ENCODE data around the gene ATP8B4. TPM values are rescaled to one million over a fixed set of nuclear protein-coding genes. Genes with fewer than 3 reads are reported as not detected.

ATP8B4 gene
- total RNA-seq, 5 donors from 2014 or later (not counting 1 experiment from before 2014, with no cell fraction given), result 0.72 to 2.4 (median 1.3) TPM

DNA sequence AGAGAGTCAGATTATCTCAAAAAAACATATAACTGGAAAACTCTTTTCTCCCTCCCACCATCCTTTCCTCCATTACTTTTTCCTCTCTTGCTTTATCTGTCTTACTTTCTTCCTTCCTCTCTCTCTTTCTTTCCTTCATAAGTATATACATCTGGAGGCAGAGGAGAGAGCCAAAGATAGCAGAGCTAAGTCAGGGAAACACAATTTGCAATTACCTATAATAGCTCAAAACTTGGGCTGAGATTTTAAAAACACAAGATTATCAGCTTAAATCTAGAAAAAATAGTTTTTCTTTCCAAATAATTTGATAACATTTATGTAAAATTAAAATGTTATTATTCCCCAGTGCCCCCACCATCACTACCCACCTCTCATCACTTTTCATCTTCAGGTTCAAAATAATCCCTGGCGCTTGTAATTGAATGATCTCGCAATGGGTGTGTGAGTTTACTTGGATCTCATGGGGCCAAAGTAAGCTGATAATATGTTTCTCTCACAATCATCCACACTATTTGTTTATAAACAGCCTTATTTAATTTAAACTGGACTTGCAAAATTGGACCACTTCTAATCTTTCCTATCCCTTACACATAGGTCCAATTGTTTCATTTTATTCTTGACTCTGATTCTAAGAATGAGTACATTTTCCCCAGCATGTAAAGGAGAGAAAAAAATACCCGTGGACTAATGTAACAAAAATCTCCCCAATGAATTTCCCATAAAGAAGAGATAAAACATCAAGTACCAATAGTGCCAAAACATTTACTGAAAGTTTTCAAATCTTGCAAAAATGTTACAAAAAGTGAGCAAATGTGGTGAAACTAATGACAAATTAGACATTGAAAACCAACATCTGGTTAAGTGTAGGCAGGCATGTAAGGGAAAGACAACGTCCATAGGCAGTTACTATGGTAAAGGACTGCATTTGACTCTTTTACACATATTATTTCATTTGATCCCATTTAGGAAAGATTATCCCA lies 261.2 kb downstream of the ATP8B4 start:
- POLR2A ChIA-PET, result interaction anchor here in 1 of 2 donors (0.6 kb wide), 1 partner anchor 1701 kb away, joined by 4 read pairs; no protein-coding TSS in a partner anchor

GRCh38 chr15:49855917-49856637 lies 263.0 kb downstream of the ATP8B4 start:
- no peaks in the 10 kb centered on the region for H3K36me3 ChIP-seq (ENCODE audit: control insufficient read depth in 2 of 2, extremely low read depth in 1 of 2, insufficient read depth in 1 of 2, low read length in 1 of 2)
- H3K27ac Mint-ChIP-seq, result no peak overlapping the region
- no peaks in the 10 kb centered on the region for H3K9me3 ChIP-seq
- no peak overlapping the region for H3K4me3 Mint-ChIP-seq
- no peak for DNase-seq
- H3K27ac ChIP-seq (ENCODE audit: low read length), result no peak overlapping the region
- ChIA-PET POLR2A (interaction anchor here in 1 of 2 donors (0.7 kb wide), 1 partner anchor 120 kb away, joined by 8 read pairs; no protein-coding TSS in a partner anchor), CTCF (no interaction called here)
- H3K27me3 ChIP-seq (replicated peaks in 1 of 2; ENCODE audit: control insufficient read depth in 2 of 2, extremely low read depth in 1 of 2, insufficient read depth in 2 of 2, low read length in 1 of 2), result no peaks in the 10 kb centered on the region
- WGBS (ENCODE audit: insufficient coverage), result no CpG with 5 or more reads among the region's 4 CpGs
- H3K4me1 ChIP-seq (ENCODE audit: control insufficient read depth in 1 of 2, extremely low read depth in 1 of 2, insufficient read depth in 2 of 2, low read length in 2 of 2), result no peaks in the 10 kb centered on the region
- no peaks in the 10 kb centered on the region for H3K36me3 Mint-ChIP-seq
- no peaks in the 10 kb centered on the region for H3K4me1 Mint-ChIP-seq
- no peak for ATAC-seq (replicated peaks in 1 of 4)
- H3K4me3 ChIP-seq (ENCODE audit: control insufficient read depth in 1 of 2, extremely low read depth in 1 of 2, low read length in 1 of 2), result no peak overlapping the region
- H3K27me3 Mint-ChIP-seq, result peaks cover 2 to 8% of the 10 kb centered on the region in 2 donors
- peaks cover 0 to 8% (median 4%) of the 10 kb centered on the region in 3 donors for H3K9me3 Mint-ChIP-seq

More for the DNA sequence above, 261.2 kb downstream of the ATP8B4 start:
- Histone ChIP-seq H3K36me3 (ENCODE audit: control insufficient read depth in 2 of 2, extremely low read depth in 1 of 2, insufficient read depth in 1 of 2, low read length in 1 of 2) (no peaks in the 10 kb centered on the region), H3K4me1 (ENCODE audit: control insufficient read depth in 1 of 2, extremely low read depth in 1 of 2, insufficient read depth in 2 of 2, low read length in 2 of 2) (no peaks in the 10 kb centered on the region), H3K9me3 (no peaks in the 10 kb centered on the region), H3K27ac (ENCODE audit: low read length) (no peak overlapping the region), H3K4me3 (ENCODE audit: control insufficient read depth in 1 of 2, extremely low read depth in 1 of 2, low read length in 1 of 2) (no peak overlapping the region), H3K27me3 (replicated peaks in 1 of 2; ENCODE audit: control insufficient read depth in 2 of 2, extremely low read depth in 1 of 2, insufficient read depth in 2 of 2, low read length in 1 of 2) (no peaks in the 10 kb centered on the region)
- Mint-ChIP-seq H3K9me3 (peaks cover 0 to 4% (median 0%) of the 10 kb centered on the region in 3 donors), H3K36me3 (no peaks in the 10 kb centered on the region), H3K4me3 (no peak overlapping the region), H3K27me3 (peaks cover 0 to 8% of the 10 kb centered on the region in 2 donors), H3K27ac (no peak overlapping the region), H3K4me1 (no peaks in the 10 kb centered on the region)
- WGBS (ENCODE audit: insufficient coverage), result no CpG with 5 or more reads among the region's 4 CpGs
- ATAC-seq (replicated peaks in 1 of 4), result no peak
- CTCF ChIA-PET, result no interaction called here
- DNase-seq, result no peak

GRCh38 chr15:49852756-49853155 lies 266.3 kb downstream of the ATP8B4 start:
- Histone ChIP-seq H3K4me1 (ENCODE audit: control insufficient read depth in 1 of 2, extremely low read depth in 1 of 2, insufficient read depth in 2 of 2, low read length in 2 of 2) (no peaks in the 10 kb centered on the region), H3K4me3 (ENCODE audit: control insufficient read depth in 1 of 2, extremely low read depth in 1 of 2, low read length in 1 of 2) (no peak overlapping the region), H3K27me3 (replicated peaks in 1 of 2; ENCODE audit: control insufficient read depth in 2 of 2, extremely low read depth in 1 of 2, insufficient read depth in 2 of 2, low read length in 1 of 2) (no peaks in the 10 kb centered on the region), H3K36me3 (ENCODE audit: control insufficient read depth in 2 of 2, extremely low read depth in 1 of 2, insufficient read depth in 1 of 2, low read length in 1 of 2) (no peaks in the 10 kb centered on the region), H3K9me3 (no peaks in the 10 kb centered on the region), H3K27ac (ENCODE audit: low read length) (no peak overlapping the region)
- H3K36me3 Mint-ChIP-seq, result no peaks in the 10 kb centered on the region
- peaks cover 2 to 9% of the 10 kb centered on the region in 2 donors for H3K27me3 Mint-ChIP-seq
- peaks cover 0 to 19% (median 12%) of the 10 kb centered on the region in 3 donors for H3K9me3 Mint-ChIP-seq
- ATAC-seq (replicated peaks in 1 of 4), result no peak
- WGBS (ENCODE audit: insufficient coverage), result 91% methylated on average over 2 of the region's 2 CpGs
- H3K4me1 Mint-ChIP-seq, result no peaks in the 10 kb centered on the region
- H3K4me3 Mint-ChIP-seq, result no peak overlapping the region
- H3K27ac Mint-ChIP-seq, result no peak overlapping the region
- CTCF ChIA-PET, result no interaction called here
- no peak for DNase-seq
- POLR2A ChIA-PET, result no interaction called here

- Histone ChIP-seq H3K27me3 (replicated peaks in 1 of 2; ENCODE audit: control insufficient read depth in 2 of 2, extremely low read depth in 1 of 2, insufficient read depth in 2 of 2, low read length in 1 of 2) (no peaks in the 10 kb centered on the region), H3K4me1 (ENCODE audit: control insufficient read depth in 1 of 2, extremely low read depth in 1 of 2, insufficient read depth in 2 of 2, low read length in 2 of 2) (no peaks in the 10 kb centered on the region), H3K36me3 (ENCODE audit: control insufficient read depth in 2 of 2, extremely low read depth in 1 of 2, insufficient read depth in 1 of 2, low read length in 1 of 2) (no peaks in the 10 kb centered on the region), H3K4me3 (ENCODE audit: control insufficient read depth in 1 of 2, extremely low read depth in 1 of 2, low read length in 1 of 2) (no peak overlapping the region), H3K9me3 (no peaks in the 10 kb centered on the region), H3K27ac (ENCODE audit: low read length) (no peak overlapping the region)
- no peak for ATAC-seq (replicated peaks in 1 of 4)
- Mint-ChIP-seq H3K27ac (no peak overlapping the region), H3K36me3 (no peaks in the 10 kb centered on the region), H3K27me3 (peaks cover 2 to 5% of the 10 kb centered on the region in 2 donors), H3K9me3 (peaks cover 0 to 19% (median 9%) of the 10 kb centered on the region in 3 donors), H3K4me1 (no peaks in the 10 kb centered on the region), H3K4me3 (no peak overlapping the region)
- ChIA-PET POLR2A (no interaction called here), CTCF (no interaction called here)
- WGBS (ENCODE audit: insufficient coverage), result 100% methylated on average over 1 of the region's 2 CpGs
- DNase-seq, result no peak
These were observed 270.2 kb downstream of the ATP8B4 start for GRCh38 chr15:49848807-49849206.

DNA sequence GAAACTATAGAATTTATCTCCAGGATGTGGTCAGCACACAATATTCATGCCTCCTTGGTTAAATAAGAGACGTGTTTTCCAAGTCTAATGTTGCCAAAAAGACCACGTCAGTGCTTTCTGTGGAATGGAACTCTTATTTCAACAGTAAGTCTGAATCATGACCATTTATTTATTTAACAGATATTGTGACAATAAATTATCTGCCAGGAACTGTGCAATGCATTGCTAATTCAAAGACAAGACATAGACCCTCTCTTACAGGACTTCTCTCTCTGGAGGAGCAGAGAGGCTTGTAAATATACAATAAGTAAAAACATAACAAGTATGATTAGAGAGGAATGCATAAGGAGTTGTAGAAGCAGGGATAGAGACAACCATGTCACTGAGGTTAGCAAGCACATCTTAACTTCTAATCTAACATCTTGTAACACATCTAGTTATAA lies 270.7 kb downstream of the ATP8B4 start:
- Mint-ChIP-seq H3K27me3 (peaks cover 2 to 5% of the 10 kb centered on the region in 2 donors), H3K27ac (no peak overlapping the region), H3K4me3 (no peak overlapping the region), H3K9me3 (peaks cover 0 to 19% (median 10%) of the 10 kb centered on the region in 3 donors), H3K4me1 (no peaks in the 10 kb centered on the region), H3K36me3 (no peaks in the 10 kb centered on the region)
- no peak overlapping the region for H3K27ac ChIP-seq (ENCODE audit: low read length)
- ATAC-seq (replicated peaks in 1 of 4) (no peak), DNase-seq (no peak)
- WGBS (ENCODE audit: insufficient coverage), result no CpG with 5 or more reads among the region's 2 CpGs
- no peaks in the 10 kb centered on the region for H3K27me3 ChIP-seq (replicated peaks in 1 of 2; ENCODE audit: control insufficient read depth in 2 of 2, extremely low read depth in 1 of 2, insufficient read depth in 2 of 2, low read length in 1 of 2)
- H3K36me3 ChIP-seq (ENCODE audit: control insufficient read depth in 2 of 2, extremely low read depth in 1 of 2, insufficient read depth in 1 of 2, low read length in 1 of 2), result no peaks in the 10 kb centered on the region
- H3K4me1 ChIP-seq (ENCODE audit: control insufficient read depth in 1 of 2, extremely low read depth in 1 of 2, insufficient read depth in 2 of 2, low read length in 2 of 2), result no peaks in the 10 kb centered on the region
- POLR2A ChIA-PET, result no interaction called here
- CTCF ChIA-PET, result no interaction called here
- no peaks in the 10 kb centered on the region for H3K9me3 ChIP-seq
- no peak overlapping the region for H3K4me3 ChIP-seq (ENCODE audit: control insufficient read depth in 1 of 2, extremely low read depth in 1 of 2, low read length in 1 of 2)

DNA sequence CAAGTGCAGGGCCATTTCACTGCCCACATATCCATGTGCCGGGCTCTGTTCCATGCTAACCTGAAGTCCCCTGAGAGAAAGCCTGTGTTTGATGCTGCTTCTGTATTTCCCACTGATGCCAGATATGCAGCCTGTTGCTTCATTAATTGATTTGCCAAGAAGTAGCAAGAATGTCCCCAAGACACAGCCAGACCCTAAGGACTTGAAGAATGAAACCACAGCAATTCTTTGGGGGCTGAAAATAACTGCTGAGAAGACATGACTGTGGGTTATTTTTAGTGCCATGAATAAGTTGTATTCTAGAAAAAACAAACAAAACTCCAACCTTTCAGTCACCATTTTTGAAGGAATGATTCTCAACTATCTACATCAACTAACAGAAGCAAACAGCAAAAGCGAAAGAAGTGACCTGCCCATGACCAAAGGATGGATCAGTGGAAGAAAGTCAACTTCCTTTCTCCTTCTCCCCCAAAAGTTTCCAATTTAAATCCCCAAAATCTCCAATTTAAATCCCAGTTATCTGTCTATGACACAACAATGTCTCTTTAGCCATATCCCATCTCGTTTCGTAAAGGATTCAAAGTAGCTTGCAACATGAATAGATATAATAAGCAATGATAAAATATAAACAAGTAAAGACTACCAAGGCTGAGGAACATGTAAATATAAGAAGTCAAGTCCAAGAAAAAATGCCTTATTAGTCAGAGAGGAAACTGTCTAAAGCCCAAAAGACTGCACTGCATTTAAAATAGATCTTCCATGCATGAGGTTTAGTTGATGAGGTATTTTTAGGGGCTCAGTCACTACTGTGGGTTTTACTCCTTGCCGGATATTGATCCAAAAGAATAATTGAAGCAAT lies 271.4 kb downstream of the ATP8B4 start:
- H3K9me3 ChIP-seq, result no peaks in the 10 kb centered on the region
- no peaks in the 10 kb centered on the region for H3K4me1 Mint-ChIP-seq
- ATAC-seq (replicated peaks in 1 of 4) (no peak), DNase-seq (no peak)
- H3K4me3 Mint-ChIP-seq, result no peak overlapping the region
- H3K36me3 Mint-ChIP-seq, result no peaks in the 10 kb centered on the region
- no peaks in the 10 kb centered on the region for H3K27me3 ChIP-seq (replicated peaks in 1 of 2; ENCODE audit: control insufficient read depth in 2 of 2, extremely low read depth in 1 of 2, insufficient read depth in 2 of 2, low read length in 1 of 2)
- no peak overlapping the region for H3K27ac Mint-ChIP-seq
- no peaks in the 10 kb centered on the region for H3K4me1 ChIP-seq (ENCODE audit: control insufficient read depth in 1 of 2, extremely low read depth in 1 of 2, insufficient read depth in 2 of 2, low read length in 2 of 2)
- H3K27me3 Mint-ChIP-seq, result peaks cover 2 to 9% of the 10 kb centered on the region in 2 donors
- POLR2A ChIA-PET, result no interaction called here
- H3K4me3 ChIP-seq (ENCODE audit: control insufficient read depth in 1 of 2, extremely low read depth in 1 of 2, low read length in 1 of 2), result no peak overlapping the region
- H3K36me3 ChIP-seq (ENCODE audit: control insufficient read depth in 2 of 2, extremely low read depth in 1 of 2, insufficient read depth in 1 of 2, low read length in 1 of 2), result no peaks in the 10 kb centered on the region
- WGBS (ENCODE audit: insufficient coverage), result 100% methylated on average over 2 of the region's 5 CpGs
- CTCF ChIA-PET, result no interaction called here
- no peak overlapping the region for H3K27ac ChIP-seq (ENCODE audit: low read length)
- peaks cover 3 to 22% (median 16%) of the 10 kb centered on the region in 3 donors for H3K9me3 Mint-ChIP-seq

Data from T-cell (primary cell).